Transverse colon (tissue), 4 donors: ENCODE measurements around the gene KCNN1.

Source experiments
- CTCF ChIP-seq, 5 experiments: fragments of 200-600 bp in 3 of 5; fragments of 450-650 bp in 2 of 5; sonication (generic) in 3 of 5; IDR thresholded peaks; 1 replicate in 2 of 5; 2 replicates in 3 of 5; pipeline ENCODE4 v1.5.1; 2016 to 2017; ENCODE audit warnings: antibody characterized with exemption in 5 of 5, inconsistent platforms in 3 of 5, mild to moderate bottlenecking in 2 of 5, moderate library complexity in 1 of 5
- EP300 ChIP-seq: sonication (generic); formaldehyde crosslinking; IDR thresholded peaks from one replicate; pipeline ENCODE4 v1.6.1; 2017; ENCODE audit warnings: antibody characterized with exemption, low read depth
- POLR2AphosphoS5 ChIP-seq, 3 donors: sonication (generic); formaldehyde crosslinking; IDR thresholded peaks; one replicate each; pipeline ENCODE4 v1.6.1; 2016; ENCODE audit warnings: antibody characterized with exemption in 3 of 3

DNA sequence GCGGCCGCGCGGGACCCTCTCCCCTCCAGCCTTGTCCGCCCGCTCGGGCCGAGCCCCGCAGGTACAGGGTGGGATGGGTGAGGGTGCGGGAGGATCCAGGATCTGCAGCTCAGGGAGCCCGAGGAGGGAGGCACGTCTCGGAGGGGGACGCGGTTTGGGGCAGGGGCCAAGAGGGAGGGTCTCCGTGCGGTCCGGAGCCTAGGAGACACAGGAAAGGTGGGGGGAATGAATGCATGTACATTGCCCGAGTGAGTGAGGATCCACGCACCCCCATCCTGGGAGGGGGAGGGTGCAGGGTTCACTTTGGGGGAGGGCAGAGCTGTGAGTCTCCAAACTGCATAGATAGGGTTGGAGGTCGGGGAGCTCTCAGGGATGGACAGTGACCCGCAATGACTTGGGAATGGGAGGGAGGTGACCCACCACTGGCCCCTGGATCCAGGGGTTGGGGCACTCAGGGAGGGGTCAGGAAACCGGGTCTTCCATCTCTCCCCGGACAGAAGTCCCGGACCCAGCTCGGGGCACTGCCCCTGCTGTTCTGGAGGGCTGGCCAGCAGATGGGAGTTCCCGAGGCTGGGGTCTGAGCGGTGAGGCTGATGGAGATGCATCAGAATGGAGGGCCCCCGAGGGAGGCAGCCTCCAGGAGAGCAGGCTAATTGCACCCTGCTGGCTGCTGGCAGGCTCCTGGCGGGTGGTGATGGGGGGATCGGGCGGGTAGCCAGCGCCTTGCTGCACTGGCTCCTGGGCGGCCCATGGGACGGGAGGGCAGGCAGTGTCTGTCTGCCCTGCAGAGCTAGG, 547 bp downstream of the KCNN1 start:
- TF ChIP-seq EP300 (no peak), CTCF (IDR thresholded peaks at IDR 0.05) (no peak), POLR2AphosphoS5 (IDR thresholded peaks at IDR 0.05) (no peak)
